Hematopoietic multipotent progenitor cell (in vitro differentiated cells): ENCODE data around the gene KNG1. TPM values are rescaled to one million over a fixed set of nuclear protein-coding genes. Genes with fewer than 3 reads are reported as not detected.
"Not testable (repeated sequence)": the region's sequence is repeated elsewhere in the genome, so short reads cannot be mapped to it uniquely, and the experiment has no call there.

Experiments used
- DNase-seq, 3 donors: peaks; one replicate each; pipeline ENCODE4 v3.0.0-alpha.2; 2011 to 2015; ENCODE audit warnings: low read depth in 2 of 3, low spot score in 2 of 3
- total RNA-seq: library from RNA; depleted of rRNA; stranded (reverse); fragments of >200 nt; gene quantifications from one replicate; pipeline ENCODE4 v1.2.3, GENCODE V29; 2012

Gene KNG1
- total RNA-seq, 1 donor: not detected

DNA sequence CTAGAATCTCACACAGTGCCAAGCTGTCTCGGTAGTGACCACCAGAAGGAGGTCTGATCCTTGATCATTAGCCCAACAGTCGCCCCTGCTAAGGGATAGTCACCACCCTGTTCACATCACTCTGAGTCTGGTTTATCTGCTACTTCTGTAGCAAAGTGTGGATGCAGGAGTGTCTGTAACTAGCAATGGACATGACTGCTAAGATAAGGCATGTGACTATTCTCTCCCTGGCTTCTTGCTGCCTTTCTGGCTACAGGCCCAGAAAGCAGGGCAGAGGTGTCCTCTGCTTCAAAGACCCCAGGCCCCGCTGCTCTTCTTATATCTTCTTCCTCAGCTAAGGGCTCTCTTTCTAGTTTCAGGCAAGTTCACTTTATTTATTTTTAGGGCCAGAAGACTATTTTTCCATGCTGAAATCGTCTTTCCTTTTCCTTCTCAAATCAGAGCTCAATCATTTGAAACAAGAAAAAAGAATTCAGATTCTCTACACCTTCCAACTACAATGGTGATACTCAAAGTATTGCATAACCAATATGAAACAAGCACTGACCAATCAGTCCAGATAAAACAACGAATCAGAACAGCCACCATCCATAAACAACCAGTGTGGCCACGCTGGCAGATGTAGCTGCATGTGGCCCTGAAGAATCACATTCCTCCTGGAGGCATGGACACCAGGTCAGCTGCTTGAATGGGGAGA is 8.0 kb upstream of the KNG1 start:
- no peak for DNase-seq

DNA sequence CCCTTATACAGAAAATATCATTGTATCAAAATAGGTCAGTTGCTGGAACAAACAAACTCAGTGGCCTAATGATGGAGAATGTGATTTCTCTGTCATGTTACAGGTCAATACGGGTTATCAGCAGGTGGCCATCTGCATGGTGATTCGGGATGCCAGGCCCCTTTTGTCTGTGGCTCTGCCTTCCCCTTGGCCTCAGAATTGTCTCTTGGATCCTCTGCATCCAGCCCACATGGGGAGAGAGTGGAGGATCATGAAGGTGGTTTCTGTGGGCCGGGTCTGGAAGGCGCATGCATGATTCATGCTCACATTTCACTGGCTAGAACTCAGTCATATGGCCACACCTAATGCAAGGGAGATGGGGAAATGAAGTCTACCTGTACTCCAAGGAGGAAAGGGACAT is 6.5 kb upstream of the KNG1 start:
- DNase-seq: not testable (repeated sequence)

DNA sequence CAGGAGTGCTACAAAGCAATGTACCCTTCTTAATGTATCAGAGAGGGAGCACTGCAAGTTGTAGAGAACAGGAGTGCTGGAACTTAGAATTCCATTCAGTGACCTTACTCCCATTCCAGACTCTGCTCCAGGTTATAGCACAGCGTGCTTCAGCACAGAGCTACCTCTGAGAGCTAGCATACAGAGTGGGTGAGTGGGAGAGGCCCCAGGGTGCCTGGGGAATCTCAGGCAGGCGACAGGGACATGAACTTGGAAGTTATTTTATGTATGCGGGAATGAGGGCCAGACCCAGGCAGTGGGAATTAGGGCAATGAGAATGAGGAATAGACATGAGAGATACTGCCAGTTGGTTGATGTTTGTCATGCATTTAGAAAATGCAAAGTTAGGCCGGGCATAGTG is 3.7 kb upstream of the KNG1 start:
- no peak for DNase-seq

DNA sequence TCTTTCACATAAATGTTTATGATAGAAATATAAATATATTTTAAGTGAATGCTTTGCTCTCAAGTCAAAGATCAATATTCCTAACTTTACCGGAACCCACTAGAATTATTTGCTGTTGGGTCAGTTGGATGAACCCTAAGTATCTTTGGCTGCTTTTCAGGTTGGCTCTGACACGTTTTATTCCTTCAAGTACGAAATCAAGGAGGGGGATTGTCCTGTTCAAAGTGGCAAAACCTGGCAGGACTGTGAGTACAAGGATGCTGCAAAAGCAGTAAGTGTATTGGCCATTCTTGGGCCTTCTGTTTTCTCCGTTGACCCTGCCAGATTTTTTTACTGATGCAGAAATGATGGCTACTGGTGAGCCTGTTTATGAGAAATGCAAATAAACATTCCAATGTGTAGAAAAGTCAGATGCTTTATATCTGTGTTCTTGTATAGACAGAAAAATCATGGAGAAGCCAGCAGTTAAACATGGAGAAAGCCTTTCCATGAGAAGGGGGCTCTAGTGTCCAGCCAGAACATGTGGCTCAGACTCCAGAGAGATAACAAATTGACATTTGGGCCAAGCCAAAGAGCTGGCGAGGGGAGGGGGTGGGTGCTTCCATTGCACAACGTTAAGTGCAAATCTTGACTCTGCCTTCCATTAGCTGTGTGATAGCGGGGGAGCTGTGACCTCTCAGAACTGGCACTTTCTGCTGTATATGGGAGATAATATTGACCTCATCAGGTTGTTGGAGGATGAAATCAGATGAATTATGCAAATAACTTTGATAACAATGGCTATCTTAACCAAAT is 3.0 kb downstream of the KNG1 start:
- DNase-seq: no peak

DNA sequence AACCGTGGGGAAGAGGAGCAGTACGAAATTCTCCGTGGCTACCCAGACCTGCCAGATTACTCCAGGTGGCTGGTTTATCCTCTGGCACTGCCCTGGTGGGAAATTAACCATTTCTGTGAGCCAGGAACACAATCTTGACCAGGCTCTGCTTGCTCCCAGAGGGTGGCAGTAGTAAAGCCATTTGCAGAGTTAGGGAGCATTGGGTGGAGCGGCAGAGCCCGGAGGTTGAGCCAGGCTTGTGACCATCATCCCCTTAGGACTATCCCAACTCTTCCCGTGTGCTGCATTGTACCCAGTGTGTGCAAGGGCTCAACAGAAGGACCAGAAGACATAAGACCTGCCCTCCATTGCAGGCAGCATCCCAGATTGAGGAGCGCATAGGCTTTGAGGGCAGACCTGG is 5.3 kb downstream of the KNG1 start:
- DNase-seq: no peak

DNA sequence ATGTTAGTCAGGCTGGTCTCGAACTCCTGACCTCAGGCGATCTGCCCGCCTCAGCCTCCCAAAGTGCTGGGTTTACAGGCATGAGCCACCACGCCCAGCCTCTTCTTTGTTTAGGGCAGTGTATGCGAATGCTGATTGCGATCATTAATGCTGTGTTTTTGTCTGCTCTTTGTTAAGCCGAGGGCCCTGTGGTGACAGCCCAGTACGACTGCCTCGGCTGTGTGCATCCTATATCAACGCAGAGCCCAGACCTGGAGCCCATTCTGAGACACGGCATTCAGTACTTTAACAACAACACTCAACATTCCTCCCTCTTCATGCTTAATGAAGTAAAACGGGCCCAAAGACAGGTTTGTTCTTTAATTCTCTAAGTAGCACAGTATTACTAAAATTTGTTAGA is 7.8 kb downstream of the KNG1 start:
- no peak for DNase-seq

DNA sequence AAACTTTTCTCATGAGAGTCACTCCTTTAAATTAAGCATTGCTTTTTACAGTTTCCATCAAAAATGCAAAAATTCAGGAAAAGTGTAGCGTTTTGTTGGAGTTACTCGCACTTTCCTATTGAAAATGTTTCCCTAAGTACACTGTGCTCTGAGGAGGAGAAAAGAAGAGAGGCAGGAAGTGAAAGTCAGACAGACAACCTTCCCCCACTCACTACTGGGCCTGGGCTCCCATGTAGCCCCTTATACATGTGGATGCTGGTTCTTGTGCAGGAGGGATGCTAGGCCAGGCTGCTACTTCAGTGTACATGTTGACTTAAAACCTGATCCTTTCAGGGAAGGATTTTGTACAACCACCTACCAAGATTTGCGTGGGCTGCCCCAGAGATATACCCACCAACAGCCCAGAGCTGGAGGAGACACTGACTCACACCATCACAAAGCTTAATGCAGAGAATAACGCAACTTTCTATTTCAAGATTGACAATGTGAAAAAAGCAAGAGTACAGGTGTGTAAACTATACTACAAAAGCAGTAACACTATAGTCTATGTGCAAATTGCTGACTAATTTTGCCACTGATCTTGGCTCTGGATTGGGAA is 15.1 kb downstream of the KNG1 start:
- no peak for DNase-seq

DNA sequence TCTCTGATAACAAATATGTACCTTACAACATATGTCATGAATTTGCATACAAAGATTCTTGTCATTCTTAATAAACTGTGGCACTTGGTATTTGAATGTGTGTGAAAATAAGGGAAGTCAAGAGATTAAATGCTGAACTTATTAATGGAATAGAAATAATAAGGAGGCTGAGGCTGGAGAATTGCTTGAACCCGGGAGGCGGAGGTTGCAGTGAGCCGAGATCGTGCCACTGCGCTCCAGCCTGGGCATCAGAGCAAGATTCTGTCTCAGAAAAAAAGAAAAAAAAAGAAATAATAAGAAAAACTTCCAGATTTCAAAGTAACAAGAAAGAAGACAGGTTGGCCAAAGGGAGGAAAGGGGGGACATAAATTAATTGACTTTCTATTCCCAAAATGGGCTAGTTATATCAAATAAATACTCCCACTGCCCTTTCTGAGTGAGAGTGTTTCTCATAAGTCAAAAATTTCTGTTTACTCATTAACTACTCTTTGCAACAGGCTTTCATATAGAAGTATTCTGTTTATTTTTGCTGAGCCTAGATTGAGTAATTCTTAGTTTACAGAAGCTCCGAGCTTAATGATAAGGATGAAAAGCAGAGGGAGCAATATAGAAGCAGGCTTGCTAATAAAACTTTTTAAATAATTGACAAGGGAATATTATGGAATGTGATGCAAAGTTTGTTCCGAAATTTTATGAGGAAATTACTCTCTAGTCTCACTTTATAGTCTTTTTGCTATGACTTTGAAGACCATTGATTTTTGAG is 25.6 kb downstream of the KNG1 start:
- DNase-seq: no peak

DNA sequence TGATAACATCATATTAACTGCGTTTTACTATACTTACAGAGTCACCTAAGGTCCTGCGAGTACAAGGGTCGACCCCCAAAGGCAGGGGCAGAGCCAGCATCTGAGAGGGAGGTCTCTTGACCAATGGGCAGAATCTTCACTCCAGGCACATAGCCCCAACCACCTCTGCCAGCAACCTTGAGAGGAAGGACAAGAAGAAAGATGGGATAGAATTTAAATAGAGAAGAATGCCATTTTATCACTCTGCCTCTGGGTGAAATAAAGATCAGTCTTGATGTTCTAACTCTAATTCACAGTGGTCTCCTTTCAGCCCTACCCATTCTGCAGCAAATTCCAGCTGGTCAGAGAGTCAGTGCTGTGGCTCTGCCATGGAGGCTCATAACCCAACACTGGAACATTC is 26.5 kb downstream of the KNG1 start:
- DNase-seq: no peak

DNA sequence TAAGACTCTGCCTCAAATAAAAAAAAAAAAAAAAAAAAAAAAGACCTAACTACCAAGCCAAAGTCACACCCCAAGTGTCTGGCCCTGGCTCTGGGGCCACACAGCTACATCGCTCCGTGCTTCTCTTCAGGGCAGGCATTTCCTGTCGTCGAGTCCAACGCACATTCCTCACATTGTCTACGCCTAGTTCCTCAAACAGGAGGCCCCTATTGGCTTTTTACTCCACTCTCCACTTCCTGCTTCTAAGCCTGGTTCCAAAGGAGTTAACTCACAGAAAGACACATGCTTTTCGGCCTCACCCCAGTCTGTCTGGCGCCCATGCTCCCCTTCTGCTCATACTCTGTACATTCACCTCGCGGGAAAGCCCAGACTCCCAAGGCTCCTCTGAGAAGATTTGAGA is 28.8 kb downstream of the KNG1 start:
- DNase-seq: peak in 2 of 3 donors; percentile 35 to 71

DNA sequence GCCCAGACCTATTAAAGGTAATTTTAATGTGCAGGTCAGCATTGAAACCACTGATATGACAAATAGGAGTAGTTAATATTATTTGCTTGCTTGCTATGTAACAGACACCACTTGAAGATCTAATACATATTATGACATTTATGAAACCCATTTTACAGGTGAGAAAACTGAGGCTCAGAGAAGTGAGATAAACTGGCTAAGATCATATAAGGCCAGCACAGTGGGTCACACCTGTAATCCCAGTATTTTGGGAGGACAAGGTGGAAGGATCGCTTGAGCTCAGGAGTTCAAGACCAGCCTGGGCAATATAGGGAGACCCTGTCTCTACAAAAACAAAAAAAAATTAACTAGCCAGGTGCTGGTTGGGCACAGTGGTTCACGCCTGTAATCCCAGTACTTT is 33.2 kb downstream of the KNG1 start:
- no peak for DNase-seq

DNA sequence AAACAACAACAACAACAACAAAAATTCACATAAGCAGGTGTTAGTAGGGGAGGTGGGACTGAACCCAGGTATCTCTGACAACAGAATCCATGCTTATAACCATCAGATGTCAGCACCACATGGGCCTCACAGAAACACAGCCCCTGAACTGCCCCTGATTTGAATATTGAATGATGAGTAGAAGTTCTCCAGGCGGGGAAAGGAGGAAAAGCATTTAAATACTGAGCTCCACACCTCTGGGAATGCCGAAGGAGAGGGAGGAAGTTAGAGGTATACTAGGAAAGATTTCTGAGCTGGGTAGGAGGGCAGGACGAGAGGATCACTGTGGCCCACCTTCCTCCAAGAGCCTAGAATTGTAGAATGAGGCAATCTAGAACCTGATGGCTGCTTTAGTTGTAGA is 34.3 kb downstream of the KNG1 start:
- DNase-seq: no peak

DNA sequence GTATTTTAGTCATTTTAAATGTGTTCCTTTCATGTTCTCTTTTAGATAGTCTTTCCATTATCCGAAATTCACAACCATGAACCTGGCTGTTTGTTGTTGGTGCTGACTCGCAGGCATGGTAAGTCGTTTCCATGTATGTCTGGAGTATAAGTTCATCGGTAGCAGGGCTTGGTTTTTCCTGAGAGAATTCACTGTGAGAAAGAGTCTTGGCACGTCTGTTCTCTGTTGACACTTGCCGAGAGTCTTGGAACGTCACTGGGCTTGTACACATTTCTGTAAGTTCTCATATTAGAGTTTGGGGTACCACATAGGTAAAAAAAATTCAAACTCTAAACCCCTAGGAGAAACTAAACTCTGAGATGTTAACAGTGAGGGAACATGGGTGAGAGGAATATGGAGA is 36.8 kb downstream of the KNG1 start:
- no peak for DNase-seq

DNA sequence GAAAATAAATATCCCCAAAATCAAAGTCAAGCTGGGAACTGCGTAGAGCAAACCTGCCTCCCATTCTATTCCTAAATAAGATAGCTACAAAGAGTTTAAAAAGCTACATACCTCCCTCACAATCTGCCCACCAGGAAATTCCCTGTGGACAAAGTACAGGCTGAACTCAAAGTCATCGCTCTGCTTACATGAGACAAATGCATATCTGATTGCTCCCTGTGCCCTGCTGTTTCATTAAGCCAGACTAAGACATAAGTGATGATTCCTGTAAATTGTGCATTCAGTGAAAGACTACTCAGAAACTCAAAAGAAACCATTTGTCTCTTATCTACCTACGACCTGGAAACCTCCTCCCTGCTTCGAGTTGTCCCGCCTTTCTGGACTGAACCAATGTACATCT is 37.7 kb downstream of the KNG1 start:
- DNase-seq: no peak

DNA sequence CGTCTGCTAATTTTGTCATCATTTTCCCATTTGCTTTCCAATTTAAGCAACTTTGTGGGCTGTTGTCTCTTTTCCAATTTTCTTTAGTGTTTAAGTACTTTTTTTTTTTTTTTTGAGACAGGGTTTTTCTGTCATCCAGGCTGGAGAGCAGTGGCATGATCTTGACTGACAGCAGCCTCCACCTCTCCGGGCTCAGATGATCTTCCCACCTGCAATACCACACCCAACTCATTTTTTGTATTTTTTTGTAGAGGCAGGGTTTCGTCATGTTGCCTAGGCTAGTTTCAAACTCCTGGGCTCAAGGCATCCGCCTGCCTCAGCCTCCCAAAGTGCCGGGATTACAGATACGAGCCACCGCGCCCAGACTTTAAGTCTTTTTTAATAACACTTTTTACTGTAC is 40.1 kb downstream of the KNG1 start:
- no peak for DNase-seq

DNA sequence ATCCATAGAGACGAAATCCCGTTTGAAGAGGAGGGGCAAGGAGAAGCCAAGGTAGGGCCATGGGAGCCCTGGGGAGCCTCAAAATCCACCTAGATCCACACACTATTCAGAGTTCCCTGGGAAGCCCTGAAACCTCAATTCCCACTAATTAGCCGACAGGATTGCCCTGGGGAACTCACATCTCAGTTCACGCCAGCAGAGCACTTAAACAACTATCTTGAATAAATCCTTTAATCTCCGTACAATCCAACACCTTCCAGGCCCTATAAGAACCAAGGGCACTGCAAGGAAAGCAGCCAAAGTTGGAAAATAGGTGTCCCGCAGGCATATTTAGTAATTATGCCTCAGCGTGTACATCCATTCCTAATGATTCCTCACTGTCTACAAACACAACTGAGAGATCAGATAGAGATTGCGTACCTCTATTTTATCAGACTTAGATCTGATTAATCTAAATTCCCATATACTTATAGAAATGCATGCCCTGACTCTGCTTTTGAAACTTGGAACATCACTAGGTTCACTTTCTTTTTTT is 40.6 kb downstream of the KNG1 start:
- DNase-seq: no peak

DNA sequence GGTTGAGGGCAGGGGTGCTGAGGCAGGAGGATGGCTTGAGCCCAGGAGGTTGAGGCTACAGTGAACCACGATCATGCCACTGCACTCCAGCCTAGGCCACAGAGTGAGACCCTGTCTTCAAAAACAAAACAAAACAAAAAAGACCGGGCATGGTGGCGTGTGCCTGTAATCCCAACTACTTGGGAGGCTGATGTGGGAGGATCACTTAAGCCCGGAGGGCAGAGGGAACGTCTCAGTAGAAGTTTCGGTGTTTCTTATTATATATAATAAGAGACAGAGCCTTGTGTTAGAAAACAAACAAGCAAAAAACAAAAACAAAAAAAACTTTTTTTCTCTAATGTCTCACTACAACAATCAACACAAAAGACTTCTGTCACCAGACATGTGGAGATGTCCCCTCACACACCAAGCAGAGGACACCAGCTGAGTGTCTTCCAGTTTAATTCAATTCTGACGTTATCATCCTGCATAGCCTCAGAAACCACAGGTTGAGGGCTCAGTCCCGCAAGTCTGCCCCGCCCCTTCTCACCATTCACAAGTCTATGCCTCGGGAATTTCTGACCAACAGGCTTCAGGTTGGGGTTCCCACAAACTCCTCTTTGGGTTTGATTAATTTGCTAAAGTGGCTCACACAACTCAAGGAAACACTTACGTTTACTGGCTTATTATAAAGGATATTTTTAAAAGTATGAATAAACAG is 42.2 kb downstream of the KNG1 start:
- DNase-seq: no peak

DNA sequence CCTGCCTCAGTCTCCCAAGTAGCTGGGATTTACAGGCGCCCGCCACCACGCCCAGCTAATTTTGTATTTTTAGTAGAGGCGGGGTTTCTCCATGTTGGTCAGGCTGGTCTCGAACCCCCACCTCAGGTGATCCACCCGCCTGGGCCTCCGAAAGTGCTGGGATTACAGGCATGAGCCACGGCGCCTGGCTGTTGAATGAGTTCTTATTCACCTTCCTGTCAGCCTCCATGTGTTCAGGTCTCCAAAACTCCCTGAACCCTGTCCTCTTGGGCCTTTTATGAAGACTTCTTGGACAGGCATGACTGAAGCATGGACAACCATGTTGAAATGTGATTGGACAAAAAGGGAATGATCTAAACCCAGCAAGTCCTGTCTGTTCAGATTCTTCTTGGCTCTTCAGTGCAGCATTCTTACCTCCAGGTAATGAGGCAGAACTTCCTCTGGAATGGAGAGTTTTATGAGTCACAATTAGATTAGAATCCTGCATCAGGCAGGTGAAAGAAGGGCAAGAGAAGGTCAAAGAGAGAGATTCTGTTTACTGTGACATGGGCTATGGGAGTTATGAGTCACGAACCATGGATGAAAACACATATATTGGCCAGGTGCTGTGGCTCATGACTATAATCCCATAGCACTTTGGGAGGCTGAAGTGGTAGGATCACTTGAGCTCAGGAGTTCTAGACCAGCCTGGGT is 43.1 kb downstream of the KNG1 start:
- no peak for DNase-seq

DNA sequence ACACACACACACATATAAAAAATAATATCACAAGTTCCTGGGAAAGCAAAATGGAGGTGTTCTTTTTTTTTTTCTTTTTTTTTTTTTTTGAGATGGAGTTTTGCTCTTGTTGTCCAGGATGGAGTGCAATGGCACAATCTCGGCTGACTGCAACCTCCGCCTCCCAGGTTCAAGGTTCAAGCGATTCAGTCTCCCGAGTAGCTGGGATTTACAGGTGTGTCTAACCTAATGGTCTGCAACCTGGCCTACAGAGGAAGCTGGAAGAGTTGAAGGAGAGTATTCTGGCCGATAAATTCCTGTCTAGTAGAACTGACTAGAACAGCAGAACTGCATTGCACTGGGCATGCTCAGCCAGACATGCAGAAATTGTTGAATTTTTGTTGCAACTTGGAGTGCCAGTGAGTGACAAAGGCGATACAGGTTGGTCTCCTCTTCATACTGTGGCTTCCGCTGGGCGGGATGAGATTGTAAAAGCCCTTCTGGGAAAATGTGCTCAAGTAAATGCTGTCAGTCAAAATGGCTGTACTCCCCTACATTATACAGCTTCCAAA is 43.8 kb downstream of the KNG1 start:
- no peak for DNase-seq

DNA sequence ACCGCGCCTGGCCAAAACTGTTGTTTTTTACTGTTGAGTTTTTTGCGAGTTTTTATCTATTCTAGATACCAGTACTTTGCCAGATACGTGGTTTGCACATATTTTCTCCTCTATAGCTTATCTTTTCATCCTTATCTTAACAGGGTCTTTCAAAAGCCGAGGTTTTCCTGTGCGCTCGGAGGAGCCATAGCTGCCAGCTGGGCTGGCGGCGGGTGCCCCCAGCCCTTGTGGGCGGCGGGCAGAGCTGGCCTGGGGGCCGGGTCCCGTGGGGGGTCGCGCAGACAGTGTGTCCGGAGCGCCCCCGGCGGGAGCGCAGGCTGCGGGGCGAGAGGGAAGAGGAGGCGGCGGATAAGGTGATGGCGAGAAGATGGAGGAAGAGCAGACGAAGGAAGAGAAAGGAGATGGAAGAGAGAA is 55.1 kb downstream of the KNG1 start:
- no peak for DNase-seq
